Left kidney (tissue), 2 donors: ENCODE results near the gene CCDC102A. TPM values are rescaled to one million over a fixed set of nuclear protein-coding genes. Genes with fewer than 3 reads are reported as not detected.
"Not testable (repeated sequence)": the region's sequence is repeated elsewhere in the genome, so short reads cannot be mapped to it uniquely, and the experiment has no call there.

Source experiments
- DNase-seq: peaks from one replicate; pipeline ENCODE4 v3.0.0-alpha.2; 2013
- polyA plus RNA-seq: library from polyadenylated mRNA; unstranded; fragments of 120-200 nt; gene quantifications from one replicate; pipeline ENCODE4 v1.2.1, GENCODE V29; 2013; ENCODE audit not compliant: insufficient read length

Gene CCDC102A
- polyA plus RNA-seq, 1 donor = 13.9 TPM

DNA sequence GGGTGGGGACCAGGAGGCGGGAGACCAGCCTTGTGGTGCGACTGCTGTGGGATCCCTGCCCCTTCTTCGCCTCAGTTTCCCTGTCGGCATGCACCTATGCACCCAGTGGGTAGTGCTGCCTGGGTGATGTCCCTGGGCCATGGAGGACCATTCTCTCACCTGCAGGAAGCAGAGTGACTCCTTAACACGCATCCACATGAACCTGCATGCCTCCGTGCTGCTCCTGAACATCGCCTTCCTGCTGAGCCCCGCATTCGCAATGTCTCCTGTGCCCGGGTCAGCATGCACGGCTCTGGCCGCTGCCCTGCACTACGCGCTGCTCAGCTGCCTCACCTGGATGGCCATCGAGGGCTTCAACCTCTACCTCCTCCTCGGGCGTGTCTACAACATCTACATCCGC is 31.3 kb upstream of the CCDC102A start:
- DNase-seq = no peak

DNA sequence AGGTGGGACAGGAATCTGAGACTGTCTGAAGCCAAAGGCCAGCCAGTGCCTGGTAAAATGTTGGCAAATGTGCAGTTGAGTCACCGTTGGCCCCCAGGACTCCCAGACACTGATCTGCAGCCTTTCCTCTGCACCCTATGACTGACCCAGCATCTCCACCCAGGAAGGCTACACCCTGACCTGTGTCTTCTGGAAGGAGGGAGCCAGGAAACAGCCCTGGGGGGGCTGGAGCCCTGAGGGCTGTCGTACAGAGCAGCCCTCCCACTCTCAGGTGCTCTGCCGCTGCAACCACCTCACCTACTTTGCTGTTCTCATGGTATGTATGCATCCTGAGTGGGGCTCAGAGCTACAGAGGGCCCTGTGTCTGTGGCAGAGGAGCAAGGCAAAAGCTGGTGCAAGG is 30.1 kb upstream of the CCDC102A start:
- DNase-seq = no peak

DNA sequence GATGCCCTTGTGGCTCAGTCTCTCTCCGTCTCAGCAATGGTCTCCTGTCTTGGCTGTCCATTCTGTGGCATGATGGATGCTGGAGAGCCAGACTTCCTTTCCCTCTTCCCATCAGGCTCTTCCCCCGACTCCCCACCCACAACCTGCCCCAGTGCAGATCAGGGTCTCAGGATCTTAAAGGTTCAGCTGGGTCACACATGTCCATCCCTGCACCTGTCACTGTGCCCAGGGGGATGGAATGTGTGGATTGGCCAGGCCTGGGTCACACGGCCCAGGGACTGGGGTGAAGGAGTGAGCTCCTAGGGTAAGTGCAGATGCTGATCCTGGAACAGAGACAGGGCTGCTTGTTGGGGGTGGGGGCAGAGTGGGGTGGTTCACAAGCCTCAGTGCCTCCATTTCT is 29.1 kb upstream of the CCDC102A start:
- no peak for DNase-seq

DNA sequence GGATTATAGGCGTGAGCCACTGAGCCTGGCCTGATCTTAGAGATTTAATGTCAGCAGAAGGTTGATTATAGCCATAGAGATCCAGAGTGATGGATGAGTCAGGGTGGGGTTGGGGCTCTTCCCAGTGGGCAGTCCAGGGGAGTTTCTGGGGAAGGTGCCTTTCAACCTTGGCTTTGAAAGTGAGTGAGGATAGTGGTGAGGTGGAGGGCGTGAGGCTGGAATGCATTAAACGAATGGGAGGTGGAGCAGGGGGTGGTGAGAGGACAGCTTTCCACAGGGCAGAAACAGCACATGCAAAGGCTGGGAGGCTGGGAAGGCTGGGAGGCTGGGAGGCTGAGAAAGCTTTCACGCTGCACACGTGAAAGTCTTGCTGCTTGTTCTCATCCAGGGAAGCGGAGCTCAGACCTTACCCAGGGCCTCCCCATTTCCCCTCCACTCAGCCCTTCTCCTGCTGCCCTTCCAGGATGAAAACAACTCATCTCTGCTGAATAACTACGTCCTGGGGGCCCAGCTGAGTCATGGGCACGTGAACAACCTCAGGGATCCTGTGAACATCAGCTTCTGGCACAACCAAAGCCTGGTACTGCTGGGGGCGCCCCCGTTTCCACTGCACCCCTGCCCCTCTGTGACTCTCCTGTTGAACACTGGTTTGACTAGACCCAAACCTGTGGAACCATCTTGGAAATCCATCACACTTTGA is 28.4 kb upstream of the CCDC102A start:
- no peak for DNase-seq

DNA sequence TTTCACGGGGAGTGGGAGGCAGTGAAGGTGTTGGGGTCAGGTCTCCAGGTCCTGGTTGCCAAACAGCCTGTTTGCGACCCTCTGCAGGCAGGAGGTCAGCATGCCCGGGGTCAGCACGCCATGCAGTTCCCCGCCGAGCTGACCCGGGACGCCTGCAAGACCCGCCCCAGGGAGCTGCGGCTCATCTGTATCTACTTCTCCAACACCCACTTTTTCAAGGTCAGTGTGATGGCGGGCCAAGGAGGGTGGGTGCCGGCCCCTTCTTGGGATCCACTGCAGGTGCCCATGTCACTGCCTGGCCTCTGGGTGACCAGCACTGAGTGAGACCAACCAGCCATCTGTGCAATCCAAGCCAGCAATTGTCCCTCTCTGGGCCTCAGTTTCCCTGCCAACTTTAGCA is 27.4 kb upstream of the CCDC102A start:
- DNase-seq = no peak

DNA sequence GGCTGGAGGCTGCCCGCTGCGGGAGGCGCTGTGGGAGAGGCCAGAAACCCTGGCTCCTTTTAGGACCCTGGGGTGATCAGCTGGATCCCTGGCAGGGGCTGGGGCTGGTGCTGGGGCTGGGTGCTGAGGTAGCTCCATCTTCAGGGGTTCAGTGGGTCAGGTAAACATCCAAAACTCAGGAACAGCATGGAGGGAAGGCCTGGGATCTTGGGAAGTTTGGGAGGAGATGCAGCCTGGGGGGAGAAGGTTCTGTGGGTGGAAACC is 27.0 kb upstream of the CCDC102A start:
- DNase-seq = no peak

DNA sequence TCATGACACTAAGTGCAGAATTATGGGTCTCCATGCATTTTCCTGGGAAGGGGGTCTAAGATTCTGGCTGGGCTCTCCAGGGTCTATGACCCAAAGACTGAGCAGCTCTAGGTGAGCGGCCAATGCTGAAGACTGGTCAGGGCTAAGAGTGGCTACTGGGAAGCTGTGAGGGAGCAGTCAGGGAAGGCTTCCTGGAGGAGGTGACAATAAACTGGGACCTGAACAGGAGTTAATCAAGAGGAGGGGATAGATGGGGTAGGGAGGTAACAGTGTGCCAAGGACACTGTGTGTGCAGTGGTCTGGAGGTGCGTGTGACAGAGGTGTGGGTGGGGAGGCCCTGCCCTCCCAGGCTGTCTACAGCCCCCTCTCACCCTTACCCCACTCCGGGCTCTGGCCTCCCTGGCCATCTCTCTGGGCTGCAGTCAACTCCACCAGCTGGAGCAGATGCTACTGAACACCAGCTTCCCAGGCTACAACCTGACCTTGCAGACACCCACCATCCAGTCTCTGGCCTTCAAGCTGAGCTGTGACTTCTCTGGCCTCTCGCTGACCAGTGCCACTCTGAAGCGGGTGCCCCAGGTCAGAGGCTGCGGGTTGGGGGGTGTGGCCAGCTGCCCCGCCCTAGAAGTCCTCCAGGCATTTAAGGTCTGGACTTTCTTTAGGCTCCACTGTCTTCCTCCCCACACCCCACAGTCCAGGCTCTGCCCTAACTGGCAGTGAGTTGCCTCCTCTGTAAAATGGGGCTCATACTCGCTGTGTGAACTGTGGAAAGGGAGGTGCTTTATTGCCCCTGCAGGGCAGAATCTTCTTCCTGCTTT is 26.5 kb upstream of the CCDC102A start:
- DNase-seq = no peak

DNA sequence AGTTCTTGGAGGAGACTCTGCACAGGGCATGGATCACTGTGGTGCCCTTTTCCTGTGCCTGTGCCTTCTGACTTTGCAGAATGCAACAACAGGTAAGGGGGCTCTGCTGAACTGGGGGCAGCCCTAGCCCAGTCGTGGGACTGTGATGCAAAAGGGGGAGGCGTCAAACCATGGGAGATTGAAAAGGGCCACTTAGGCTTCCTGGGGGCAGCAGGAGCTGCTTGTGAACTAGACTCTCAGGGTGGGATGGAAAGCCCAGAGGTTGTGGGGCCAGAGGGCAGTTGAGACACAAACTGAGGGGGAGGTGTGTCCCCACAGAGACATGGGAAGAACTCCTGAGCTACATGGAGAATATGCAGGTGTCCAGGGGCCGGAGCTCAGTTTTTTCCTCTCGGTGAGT is 25.7 kb upstream of the CCDC102A start:
- DNase-seq = no peak

DNA sequence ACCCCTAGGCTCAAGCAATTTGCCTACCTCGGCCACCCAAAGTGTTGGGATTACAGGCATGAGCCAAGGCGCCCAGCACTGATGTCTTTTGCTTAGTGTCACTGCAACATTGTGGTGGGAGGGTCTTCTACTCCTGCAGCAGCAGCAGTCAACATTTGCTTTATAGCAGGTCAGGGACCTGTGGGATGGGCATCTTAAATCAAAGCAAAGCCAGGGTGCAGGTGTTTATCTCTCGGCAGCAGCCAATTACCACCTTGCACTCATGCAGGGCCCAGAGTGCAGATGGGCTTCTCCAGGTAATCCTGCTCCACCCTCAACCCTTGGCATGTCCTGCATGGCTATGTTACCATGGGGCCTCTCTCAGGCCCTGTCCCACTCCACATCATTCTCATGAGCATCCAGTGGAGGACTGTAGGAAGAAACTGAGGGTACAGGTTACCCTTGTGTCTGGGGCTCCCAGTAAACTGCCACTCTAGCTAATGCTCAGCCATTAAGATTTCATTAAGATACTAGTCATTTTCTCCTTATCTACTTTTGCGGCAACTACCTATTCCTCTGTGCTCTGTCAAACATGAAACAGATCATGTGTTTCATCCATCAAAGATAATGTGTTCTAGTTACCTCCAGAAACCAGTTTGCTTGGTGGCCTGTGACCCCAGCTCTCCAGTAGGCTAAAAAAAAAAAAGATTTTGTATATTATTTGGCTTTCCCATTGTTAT is 22.9 kb upstream of the CCDC102A start:
- DNase-seq = no peak

DNA sequence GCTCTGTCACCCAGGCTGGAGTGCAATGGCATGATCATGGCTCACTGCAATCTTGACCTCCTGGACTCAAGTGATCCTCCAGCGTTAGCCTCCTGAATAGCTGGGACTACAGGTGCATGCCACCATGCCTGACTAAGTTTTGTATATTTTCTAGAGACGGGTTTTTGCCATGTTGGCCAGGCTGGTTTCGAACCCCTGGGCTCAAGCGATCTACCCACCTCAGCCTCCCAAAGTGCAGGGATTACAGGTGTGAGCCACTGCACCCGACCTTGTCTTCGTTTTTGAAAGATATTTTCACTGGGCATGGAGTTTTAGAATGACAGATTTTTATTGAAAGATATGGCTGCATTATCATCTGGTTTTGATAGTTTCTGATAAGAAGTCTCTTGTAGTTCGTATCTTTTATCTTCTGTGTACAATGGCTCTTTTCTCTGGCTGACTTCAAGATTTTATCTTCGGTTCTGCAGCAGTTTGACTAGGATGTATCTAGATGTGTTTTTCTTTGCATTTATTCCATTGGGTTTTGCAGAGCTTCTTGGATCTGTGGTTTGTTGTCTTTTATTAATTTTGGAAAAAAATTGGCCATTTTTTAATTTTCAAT is 20.7 kb upstream of the CCDC102A start:
- no peak for DNase-seq

DNA sequence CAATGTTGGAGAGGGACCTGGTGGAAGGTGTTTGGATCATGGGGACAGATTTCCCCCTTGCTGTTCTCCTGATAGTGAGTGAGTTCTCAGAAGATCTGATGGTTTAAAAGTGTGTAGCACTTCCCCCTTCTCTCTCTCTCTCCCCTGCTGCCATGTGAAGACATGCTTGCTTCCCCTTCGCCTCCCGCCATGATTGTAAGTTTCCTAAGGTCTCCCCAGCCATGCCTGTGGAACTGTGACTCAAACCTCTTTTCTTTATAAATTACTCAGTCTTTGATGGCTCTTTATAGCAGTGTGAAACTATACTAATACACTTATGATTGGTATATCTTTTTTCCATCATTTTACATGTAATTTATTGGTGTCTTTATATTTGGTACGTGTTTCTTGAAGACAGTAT is 19.5 kb upstream of the CCDC102A start:
- DNase-seq = no peak

DNA sequence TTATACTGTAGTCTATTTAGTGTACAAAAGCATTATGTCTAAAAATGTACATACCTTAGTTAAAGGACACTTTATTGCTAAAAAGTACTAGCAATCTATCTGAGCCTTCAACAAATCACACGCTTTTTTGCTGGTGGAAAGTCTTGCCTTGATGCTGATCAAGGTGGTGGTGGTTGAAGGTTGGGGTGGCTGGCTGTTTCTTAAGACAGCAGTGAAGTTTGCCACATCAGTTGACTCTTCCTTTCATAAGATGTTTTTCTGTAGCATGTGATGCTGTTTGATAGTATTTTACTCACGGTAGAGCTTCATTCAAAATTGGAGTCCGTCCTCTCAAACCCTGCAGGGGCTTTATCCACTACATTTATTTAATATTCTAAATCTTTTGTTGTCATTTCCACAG is 14.7 kb upstream of the CCDC102A start:
- no peak for DNase-seq

DNA sequence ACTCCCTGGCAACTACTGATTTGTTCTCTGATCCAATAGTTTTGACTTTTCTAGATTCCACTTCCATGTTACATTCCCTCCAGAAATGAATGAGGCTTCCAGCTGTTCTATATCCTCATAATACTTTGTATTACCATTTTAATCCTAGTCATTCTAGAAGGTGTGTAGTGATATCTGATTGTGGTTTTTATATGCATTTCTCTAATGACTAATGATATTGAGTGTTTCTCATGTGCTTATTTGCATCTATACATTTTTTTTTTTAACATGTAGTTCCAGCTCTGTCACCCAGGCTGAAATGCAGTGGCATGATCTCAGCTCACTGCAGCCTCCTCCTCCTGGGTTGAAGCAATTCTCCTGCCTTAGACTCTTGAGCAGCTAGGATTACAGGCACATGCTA is 13.4 kb upstream of the CCDC102A start:
- no peak for DNase-seq

DNA sequence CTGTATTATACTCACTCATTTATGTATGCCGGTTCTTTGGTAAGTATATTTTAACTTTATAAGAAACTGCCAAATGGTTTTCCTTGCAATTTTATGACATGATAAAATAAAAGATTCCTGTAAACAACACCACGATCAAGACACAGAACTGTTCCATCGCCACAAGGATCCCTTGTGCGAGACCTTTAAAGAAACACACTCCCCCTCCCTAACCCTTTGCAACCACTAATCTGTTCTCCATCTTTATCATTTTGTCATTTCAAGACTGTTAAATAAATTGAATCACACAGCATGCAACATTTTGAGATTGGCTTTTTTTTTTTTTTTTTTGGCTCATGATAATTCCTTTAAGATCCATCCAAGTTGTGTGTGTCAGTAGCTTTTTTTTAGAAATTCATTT is 12.0 kb upstream of the CCDC102A start:
- DNase-seq = no peak

DNA sequence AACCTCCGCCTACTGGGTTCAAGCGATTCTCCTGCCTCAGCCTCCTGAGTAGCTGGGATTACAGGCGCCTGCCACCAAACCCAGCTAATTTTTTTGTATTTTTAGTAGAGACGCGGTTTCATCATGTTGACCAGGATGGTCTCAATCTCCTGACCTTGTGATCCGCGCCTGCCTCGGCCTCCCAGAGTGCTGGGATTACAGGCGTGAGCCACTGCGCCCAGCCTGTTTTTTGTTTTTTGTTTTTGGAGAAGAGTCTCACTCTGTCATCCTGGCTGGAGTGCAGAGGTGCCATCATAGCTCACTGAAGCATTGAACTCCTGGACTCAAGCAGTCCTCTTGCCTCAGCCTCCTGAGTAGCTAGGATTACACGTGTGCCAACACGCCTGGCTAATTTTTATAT is 11.2 kb upstream of the CCDC102A start:
- DNase-seq = not testable (repeated sequence)

DNA sequence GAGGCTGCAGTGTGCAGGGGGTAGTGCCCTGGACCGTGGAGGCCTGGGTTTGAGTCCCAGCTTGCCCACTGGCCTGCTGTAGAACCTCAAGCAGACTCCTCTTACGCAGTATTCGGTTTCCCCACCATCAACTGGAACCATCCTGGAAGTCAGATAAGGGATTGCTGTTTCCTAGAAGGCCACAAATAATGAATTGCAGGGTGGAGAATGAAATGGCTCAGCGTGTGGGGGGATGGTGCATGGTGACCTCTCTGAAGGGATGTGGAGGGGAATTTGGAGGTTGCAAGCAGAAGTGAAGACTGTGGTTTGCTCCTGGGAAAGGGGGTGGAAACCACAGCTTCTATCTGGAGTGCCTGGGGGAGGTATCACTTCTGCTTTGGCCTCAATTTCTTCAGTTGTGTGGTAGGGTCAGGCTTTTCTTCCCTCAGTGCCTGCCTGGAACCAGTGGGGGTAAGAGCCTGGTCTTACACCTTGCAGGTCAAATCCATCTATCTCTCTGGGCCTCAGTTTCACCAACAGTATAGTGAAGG is 7.8 kb upstream of the CCDC102A start:
- DNase-seq = no peak

DNA sequence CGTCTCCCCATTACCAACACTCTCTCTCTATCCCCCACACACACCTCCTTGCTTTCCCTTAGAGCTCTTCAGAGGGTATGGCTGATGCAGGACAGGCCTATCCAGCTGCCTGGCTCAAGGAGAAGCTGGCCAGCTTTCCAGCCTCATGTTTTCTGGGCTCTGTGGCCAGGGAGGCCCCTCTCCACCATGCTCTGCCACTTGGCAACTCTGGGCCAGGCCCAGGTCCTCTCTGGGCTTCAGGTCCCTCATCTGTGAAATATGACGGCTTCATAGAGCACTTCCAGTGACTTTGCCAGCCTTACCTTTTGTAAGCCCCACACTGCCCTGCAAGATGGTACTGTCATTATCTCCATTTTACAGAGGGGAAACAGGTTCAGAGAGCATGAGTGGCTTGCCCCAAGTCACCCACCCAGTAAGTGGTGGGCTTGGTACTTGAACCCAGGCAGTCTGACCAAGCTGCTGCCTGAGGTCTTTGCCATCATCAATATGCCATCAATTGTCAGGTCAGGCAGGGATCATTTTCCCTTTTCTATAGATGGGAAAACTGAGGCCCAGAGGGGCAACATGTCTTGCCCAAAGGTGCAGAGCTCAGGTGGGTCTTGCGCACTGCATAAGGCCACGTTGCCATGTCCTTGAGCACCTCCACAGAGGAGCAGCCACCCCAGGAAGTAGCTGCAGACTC is 5.5 kb upstream of the CCDC102A start:
- DNase-seq = no peak

DNA sequence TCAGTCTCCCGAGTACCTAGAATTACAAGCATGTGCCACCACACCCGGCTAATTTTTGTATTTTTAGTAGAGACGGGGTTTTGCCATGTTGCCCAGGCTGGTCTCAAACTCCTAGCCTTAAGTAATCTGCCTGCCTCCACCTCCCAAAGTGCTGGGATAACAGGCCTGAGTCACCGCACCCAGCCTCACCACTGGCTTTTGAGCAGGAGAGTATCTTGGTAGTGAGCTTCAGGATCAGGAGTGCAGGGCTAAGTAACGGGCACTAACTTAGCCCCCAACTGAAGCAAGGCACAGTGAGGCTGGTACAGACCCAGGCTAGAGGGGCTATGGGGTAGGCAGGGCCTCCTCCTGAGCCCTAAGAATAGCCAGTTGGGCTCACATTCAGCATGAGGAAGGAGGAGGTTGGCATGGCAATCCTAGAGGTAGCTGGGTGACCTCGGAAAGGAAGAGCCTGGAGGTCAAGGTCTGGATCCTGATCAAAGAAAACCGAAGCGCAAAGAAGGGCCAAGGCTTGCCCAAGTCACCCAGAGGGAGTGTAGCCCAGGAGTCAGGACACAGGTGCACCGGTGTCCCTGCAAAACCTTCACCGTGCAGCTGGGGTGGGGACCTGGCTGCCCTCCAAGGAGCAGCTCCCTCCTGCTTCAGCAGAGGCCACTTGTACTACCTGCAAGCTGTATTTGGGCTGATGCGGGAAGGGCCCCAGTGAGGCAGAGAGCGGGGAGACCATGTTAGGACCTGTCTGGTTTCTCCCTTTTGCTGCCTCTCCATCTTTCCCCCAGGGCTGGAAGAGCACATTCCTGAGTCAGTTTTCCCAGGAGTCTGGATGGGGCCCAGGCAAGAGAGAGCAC is 4.8 kb upstream of the CCDC102A start:
- DNase-seq = no peak

DNA sequence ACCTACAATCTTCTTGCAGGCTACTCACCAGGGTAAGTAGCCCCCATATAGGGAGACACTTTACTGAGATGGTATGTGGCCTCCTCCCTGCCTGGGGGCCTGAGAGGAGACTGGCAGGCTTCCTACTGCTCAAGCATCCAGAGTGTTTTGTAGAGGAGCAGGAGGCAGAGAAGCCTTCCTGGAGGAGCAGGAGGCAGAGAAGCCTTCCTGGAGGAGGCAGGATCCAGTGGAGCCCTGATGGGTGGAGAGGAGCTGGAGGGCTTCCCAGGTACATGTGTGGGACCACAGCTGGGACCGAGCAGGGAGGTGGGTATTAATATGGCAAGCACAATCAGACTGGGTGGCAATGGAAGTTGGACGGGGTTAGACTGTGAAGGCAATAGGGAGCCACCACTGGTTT is 4.0 kb upstream of the CCDC102A start:
- no peak for DNase-seq

DNA sequence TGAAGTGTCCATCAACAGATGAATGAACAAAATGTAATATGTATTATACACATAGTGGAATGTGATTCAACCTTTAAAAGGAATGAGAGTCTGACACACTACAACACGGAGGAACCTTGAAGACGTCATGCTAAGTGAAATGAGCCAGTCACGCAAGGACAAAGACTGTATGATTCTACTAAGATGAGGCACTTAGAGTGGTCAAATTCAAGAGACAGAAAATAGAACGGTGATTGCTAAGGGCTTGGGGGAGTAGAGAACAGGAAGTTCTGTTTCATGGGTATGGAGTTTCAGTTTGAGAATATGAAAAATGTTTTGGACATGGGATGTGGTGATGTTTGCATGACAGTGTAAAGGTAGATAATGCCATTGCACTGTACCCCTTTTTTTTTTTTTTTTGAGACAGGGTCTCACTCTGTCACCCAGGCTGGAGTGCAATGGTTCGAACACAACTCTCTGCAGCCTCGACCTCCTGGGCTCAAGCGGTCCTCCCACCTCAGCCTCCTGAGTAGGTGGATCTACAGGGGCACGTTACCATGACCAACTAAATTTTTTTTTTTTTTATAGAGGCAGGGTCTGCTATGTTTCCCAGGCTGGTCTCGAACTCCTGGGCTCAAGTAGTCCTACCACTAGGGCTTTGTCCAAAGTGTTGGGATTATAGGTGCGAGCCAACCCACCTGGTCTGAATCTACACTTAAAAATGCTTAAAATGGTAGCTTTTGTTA is 2.9 kb upstream of the CCDC102A start:
- DNase-seq = no peak
